HG03460 (cell line): Measurements from ENCODE around the gene REL.
"Not testable (repeated sequence)": the region's sequence is repeated elsewhere in the genome, so short reads cannot be mapped to it uniquely, and the experiment has no call there.

Experiments used
- ATAC-seq: cut with Tn5 transposase; IDR thresholded peaks from one replicate; pipeline ENCODE4 v1.9.1; 2021; ENCODE audit not compliant: unreplicated experiment

Gene REL

GRCh38 chr2:60881047-60881932, at the start of gene REL:
TSS of gene REL (plus strand) at chr2:60881574. CDS start at chr2:60881841, 267 bp downstream.
- ATAC-seq: peak; percentile 83

GRCh38 chr2:60831921-60832320, 49.5 kb upstream of the REL start:
- ATAC-seq: no peak

- ATAC-seq: no peak
Observed at GRCh38 chr2:60832621-60833020, 48.8 kb upstream of the REL start.

GRCh38 chr2:60834270-60834717, 47.1 kb upstream of the REL start:
- peak; percentile 41 for ATAC-seq

DNA sequence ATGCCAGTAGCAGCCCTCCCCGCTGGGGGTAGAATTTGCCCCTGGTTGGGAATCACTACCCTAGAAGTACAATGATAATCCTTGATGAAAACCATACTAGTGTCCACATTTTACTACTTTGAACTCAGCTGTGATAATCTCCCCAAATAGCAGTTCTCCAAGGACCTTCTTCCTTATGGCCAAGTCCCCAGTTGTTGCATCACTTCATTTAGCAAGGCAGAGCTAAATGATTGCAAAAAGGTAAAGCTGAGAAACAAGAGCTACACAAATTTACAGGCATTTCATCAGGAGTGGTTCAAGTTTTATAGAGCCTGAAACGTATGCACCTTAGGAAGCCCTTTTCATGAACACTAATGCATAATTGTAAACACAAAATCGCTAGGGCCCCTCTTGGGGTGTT, 44.9 kb upstream of the REL start:
- ATAC-seq: no peak

DNA sequence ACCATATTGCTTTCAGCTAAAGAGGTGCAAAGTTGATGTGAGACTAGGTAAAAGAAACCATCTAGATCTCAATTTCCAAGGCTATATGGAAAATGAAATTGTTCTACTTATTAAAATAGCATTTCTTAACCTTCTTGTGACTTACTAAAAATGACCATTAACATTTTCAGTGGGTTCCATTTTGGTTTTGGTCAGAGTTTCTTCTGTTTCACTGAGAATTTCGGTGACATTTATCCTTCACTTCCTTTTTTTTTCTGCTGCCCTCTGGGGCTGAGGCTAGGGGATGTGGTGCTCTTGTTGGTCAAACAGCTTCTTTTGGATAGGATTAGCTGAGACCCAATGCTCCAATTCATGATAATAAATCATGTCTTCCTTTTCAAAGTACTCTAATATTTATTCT, 44.3 kb upstream of the REL start:
- ATAC-seq: no peak

GRCh38 chr2:60838481-60838880, 42.9 kb upstream of the REL start:
- no peak for ATAC-seq

GRCh38 chr2:60839126-60839813, 42.1 kb upstream of the REL start:
- ATAC-seq: peak; percentile 53

- ATAC-seq: peak; percentile 59
Observed at GRCh38 chr2:60840880-60841279, 40.5 kb upstream of the REL start.

DNA sequence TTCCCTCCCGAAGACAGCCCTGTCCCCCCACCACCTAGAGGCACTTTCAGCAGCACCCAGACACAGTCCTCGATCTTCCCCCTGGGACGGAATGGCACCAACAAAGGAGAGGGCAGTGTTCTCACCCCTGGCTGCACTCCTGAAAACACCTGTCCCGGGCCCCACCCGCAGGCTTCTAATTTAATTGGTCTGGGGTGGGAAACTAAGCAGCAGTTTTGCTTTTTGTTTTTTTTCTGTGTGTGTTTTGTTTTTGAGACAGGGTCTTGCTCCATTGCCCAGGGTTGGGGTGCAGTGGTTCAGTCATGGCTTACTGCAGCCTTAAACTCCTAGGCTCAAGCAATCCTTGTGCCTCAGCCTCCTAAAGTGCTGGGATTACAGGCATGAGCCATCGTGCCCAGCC, 38.4 kb upstream of the REL start:
- ATAC-seq: no peak

GRCh38 chr2:60844105-60844504, 37.3 kb upstream of the REL start:
- no peak for ATAC-seq

DNA sequence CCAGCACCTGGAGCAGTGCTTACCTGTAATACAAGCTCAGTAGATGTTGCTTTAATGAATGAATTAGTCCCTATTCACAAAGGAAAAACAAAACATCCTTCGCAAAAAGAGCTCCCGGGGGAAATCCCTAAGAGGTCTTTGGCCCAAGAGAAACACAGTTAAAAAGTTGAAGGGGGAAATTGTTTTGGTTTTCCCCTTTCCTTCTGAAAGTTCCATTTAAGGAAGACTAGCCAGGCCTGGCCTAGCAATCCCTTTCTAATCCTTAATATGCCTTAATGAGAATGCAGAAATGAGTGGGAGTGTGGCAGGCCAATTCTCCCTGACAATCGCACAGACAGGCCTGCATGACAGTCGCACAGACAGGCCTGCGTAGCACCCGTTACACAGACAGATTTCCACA, 33.5 kb upstream of the REL start:
- no peak for ATAC-seq

GRCh38 chr2:60849187-60849586, 32.2 kb upstream of the REL start:
- no peak for ATAC-seq

GRCh38 chr2:60852282-60852860, 29.0 kb upstream of the REL start:
- no peak for ATAC-seq

DNA sequence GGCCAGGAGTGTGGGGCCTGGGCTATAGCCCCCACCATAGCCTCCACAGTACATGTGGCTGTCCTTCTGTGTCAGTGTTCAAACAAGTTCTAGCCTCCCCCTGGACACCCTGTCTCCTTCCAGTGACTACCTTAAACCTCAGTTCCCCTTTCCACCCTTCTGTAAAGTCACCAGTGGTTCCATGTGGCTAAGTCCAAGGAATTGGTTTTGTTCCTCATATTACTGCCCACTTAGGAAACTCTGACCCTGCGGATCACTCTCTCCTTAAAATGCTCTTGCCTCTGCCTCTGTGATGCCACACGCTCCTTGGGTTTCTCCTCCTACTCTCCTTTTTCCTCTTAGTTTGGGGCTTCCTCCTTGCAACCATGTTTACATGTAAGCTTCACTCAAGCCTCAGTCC, 27.8 kb upstream of the REL start:
- no peak for ATAC-seq

DNA sequence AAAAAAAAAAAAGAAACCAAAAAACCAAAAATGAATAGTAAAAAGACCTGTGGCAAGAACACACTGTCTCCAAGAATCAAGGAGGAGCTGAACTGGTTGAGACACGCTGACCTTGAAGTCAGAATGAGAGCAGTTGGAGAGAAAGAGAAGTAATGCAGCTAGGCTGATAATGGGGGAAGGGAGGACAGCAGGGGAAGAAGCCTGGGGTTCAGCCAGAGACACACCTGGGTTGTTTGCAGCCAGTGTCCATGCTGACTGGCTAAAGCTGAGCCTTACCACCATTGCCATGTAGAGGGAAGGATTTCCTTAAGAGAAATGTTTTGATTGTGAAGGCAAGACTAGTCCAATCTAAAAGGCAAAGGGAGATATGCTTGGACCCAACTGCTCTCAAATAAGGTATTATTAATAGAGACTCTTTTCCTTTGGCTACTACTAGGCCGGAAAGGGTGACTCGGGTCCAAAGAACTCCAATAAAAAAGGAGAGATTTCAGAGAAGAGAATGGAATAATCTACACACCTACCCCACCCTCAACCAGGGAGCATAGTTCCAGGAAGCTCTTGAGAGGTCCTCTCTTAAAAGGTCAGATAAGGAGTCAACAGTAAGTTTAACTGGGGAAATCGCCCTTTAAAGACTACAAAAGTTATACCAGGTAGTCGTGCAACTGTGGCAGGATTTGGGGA, 25.2 kb upstream of the REL start:
- ATAC-seq: no peak

GRCh38 chr2:60857056-60857455, 24.3 kb upstream of the REL start:
- no peak for ATAC-seq

- no peak for ATAC-seq
Observed at GRCh38 chr2:60858897-60859311, 22.5 kb upstream of the REL start.

DNA sequence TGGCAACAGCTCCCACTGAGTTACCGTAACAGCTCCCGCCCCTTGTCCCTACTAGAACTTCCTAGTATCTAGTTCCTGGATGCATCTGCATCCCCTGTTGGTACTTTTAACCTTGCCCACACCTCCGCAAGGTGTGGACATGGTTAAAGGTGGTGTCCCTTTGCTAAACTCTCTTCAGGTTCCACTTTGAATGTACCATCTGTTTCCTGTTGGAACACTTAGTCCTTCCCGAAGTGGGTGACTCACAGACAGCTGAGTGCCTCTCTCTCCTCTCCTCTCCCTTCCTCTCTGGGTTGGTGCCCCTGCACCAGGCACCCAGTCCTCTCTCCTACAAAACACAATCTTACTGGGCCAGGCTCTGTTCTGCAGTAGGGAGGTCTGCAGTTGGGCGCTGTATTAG, 19.6 kb upstream of the REL start:
- ATAC-seq: no peak

DNA sequence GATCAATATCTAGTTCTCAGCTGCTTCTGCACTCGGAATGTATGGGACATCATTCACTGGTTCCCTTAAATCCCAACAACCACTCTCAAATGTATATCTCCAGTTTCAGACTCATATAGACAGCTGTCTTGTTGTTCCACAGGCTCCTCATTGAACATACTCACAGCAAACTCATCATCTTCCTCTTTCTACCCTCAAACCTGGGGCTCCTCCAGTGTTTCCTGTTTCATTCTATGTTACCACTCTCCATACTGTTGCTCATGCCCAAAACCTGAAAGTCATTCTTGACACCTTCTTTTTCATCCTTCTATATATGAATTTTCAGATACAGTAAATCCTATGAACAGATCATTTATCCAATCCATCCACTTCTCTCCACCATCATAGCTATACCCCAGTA, 18.7 kb upstream of the REL start:
- no peak for ATAC-seq

GRCh38 chr2:60865361-60865760, 16.0 kb upstream of the REL start:
- not testable (repeated sequence) for ATAC-seq
